BJ (cell line): ENCODE measurements around the gene TNRC6C. TPM values are rescaled to one million over a fixed set of nuclear protein-coding genes. Genes with fewer than 3 reads are reported as not detected.
"Not testable (repeated sequence)": the region's sequence is repeated elsewhere in the genome, so short reads cannot be mapped to it uniquely, and the experiment has no call there.

Experiments used
- CTCF ChIA-PET: fragments of 350-600 bp; formaldehyde crosslinking; extraction: SDS; loops from one replicate; lab custom pipeline; 2021; ENCODE audit warnings: antibody characterized with exemption, inconsistent platforms; lab: Yijun Ruan, JAX
- POLR2A ChIA-PET: fragments of 300-600 bp; sonication (Branson Sonifier 250); formaldehyde crosslinking; extraction: SDS; loops from one replicate; lab custom pipeline; 2021; ENCODE audit warnings: antibody characterized with exemption; lab: Charles Lee
- DNase-seq: peaks from one replicate; pipeline ENCODE4 v3.0.0-alpha.2; 2011; ENCODE audit warnings: low read depth
- H3K27me3 ChIP-seq: 2 replicates; pipeline ENCODE4 v1.6.0; 2011; ENCODE audit warnings: low read length; ENCODE audit not compliant: control insufficient read depth, insufficient read depth
- H3K36me3 ChIP-seq: 2 replicates; pipeline ENCODE4 v1.5.1; 2011; ENCODE audit warnings: low read length; ENCODE audit not compliant: control insufficient read depth, insufficient read depth
- H3K4me3 ChIP-seq: 2 replicates; pipeline ENCODE4 v1.5.1; 2011; ENCODE audit warnings: low read depth, mild to moderate bottlenecking, control low read depth, low read length
- polyA plus RNA-seq: library from polyadenylated mRNA; depleted of rRNA; stranded (reverse); fragments of >200 nt; gene quantifications from 2 replicates; pipeline ENCODE4 v1.2.3, GENCODE V29; 2011
- TF ChIP-seq, protein P1 (sequence below): IDR thresholded peaks from 2 replicates; pipeline ENCODE4 v1.5.1; 2011; ENCODE audit warnings: low read depth, mild to moderate bottlenecking, control low read depth, inconsistent platforms, low read length, moderate library complexity; ENCODE audit not compliant: insufficient read depth

The TNRC6C gene
- polyA plus RNA-seq, 1 experiment: 0.91 TPM

DNA sequence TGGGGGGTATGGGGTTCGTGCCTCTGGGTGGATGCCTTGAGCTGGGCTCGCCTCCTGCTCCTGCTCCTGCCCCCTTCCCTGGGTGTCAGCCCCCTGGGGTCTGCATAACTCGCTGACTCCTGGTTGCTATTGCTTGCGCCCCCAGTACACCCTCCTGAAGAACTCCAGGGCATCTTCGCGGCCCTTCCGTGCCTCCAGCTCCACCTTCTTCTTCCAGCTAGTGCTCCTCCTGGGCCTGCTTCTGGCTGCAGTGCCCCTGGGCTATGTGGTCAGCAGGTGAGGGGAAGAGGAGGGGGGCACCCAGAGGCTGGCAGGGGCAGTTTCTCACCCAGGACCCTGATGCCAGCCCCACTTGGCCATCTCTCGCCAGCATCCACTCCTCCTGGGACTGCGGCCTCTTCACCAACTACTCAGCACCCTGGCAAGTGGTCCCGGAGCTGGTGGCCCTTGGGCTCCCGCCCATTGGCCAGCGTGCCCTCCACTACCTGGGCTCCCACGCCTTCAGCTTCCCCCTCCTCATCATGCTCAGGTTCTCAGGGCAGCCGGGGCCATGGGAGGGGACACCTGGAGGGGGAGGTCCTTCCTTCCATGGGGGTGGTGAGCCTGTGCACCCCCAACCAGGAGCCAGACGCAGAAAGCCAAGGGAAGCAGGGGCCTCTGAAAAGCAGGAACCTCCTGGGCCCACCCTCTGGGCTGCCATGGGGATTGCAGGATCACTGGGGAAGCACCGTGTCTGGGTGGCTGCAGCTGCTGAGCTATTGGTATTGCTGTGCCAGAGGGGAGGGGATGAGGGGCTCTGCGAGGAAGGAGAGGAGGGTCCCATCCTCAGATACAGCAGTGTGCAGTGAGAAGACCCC is 179.9 kb downstream of the TNRC6C start:
- no peak for DNase-seq
- H3K27me3 ChIP-seq: no peaks in the 10 kb centered on the region; the same call in 1 of the 2 replicates
- POLR2A ChIA-PET: no interaction called here
- H3K36me3 ChIP-seq: no peaks in the 10 kb centered on the region
- CTCF ChIA-PET: interaction anchor here (1.1 to 1.8 kb wide), 3 partner anchors 8 to 38 kb away, joined by 3 to 6 read pairs (median 4); partner anchors contain the start of gene TMC8
- TF ChIP-seq, protein P1, sequence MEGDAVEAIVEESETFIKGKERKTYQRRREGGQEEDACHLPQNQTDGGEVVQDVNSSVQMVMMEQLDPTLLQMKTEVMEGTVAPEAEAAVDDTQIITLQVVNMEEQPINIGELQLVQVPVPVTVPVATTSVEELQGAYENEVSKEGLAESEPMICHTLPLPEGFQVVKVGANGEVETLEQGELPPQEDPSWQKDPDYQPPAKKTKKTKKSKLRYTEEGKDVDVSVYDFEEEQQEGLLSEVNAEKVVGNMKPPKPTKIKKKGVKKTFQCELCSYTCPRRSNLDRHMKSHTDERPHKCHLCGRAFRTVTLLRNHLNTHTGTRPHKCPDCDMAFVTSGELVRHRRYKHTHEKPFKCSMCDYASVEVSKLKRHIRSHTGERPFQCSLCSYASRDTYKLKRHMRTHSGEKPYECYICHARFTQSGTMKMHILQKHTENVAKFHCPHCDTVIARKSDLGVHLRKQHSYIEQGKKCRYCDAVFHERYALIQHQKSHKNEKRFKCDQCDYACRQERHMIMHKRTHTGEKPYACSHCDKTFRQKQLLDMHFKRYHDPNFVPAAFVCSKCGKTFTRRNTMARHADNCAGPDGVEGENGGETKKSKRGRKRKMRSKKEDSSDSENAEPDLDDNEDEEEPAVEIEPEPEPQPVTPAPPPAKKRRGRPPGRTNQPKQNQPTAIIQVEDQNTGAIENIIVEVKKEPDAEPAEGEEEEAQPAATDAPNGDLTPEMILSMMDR: no peak
- H3K4me3 ChIP-seq: no peak overlapping the region

DNA sequence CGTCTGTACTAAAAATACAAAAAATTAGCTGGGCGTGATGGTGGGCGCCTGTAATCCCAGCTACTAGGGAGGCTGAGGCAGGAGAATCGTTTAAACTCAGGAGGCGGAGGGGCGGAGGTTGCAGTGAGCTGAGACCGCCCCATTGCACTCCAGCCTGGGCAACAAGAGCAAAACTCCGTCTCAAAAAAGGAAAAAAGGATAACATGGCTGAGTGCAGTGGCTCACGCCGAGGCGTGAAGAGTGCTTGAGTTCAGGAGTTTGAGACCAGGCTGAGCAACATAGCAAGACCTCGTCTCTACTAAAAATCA is 181.3 kb downstream of the TNRC6C start:
- POLR2A ChIA-PET, H3K27me3 ChIP-seq, H3K4me3 ChIP-seq, DNase-seq, H3K36me3 ChIP-seq: not testable (repeated sequence)
- CTCF ChIA-PET: interaction anchor here (0.8 to 1.5 kb wide), 3 partner anchors 27 to 597 kb away, joined by 3 to 5 read pairs (median 3); no protein-coding TSS in a partner anchor

DNA sequence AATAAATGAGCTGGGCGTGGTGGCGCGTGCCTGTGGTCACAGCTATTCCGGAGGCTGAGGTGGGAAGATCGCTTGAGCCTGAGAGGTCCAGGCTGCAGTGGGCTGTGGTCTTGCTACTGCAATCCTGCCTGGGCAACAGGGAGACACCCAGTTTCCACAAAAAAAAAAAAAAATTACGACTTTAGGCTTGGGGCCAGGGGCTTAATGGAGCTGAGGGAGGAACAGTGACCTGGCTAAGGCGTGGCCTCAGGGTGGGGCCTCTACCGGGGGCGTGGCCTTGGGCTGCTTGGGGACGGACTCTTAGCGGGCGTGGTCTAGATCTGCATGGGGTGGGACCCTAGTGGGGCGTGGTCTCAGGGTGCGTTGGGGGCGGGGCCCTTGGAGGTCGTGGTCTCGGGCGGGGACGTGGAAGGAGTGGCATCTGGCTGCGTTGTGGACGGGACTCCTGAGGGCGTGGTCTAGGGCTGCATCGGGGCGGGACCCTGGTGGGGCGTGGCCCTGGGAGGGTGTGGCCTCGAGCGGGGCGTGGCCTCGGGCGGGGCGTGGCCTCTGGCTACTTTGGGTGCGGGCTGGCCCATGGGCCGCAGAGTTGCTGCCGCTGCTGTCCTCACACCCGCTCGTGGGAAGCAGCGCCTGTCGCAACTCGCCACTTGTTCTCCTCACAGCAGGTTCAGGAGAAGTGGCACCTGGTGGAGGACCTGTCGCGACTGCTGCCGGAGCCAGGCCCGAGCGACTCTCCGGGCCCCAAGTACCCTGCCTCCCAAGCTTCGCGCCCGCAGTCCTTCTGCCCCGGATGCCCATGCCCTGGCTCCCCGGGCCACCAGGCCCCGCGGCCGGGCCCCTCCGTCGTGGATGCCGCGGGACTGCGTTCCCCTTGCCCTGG is 181.9 kb downstream of the TNRC6C start:
- POLR2A ChIA-PET: no interaction called here
- Histone ChIP-seq H3K36me3 (no peaks in the 10 kb centered on the region), H3K4me3 (no peak overlapping the region), H3K27me3 (no peaks in the 10 kb centered on the region)
- CTCF ChIA-PET: interaction anchor here (0.6 to 1.5 kb wide), 4 partner anchors 28 to 1763 kb away, joined by 3 to 5 read pairs (median 4); no protein-coding TSS in a partner anchor
- DNase-seq: no peak
- TF ChIP-seq, protein P1: no peak

DNA sequence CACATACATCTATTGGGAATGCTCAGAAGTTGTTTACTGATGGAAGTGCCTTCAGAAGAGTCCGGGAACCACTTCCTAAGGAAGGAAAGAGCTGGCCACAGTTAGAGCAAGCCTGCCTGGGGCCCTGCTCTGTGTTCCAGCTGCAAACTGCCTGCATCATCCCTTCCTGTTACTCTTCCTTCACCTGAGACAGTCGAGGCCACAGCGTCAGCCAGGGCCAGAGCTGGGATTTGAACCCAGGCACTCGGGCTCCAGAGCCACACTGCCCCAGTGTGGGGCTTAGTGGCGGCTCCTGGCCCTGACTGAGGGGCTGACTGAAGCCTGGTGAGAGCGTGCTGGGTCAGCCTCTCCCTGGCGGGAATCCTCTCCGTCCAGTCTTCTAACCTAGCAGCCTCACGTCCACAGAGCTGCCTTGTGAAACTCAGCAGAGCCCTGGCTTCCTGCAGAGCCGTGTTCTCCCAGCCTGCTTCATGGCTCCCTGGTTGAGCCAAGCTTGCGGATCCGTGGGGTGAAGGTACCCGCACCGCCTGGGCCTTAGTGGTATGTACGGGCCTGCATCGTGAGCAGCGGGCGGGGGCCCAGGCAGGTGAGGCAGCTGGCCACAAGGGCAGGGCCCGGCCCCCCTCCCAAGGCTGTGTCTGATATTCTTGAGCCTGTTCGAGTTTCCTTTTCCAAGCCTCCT is 183.1 kb downstream of the TNRC6C start:
- POLR2A ChIA-PET: no interaction called here
- Histone ChIP-seq H3K4me3 (no peak overlapping the region), H3K27me3 (no peaks in the 10 kb centered on the region), H3K36me3 (no peaks in the 10 kb centered on the region)
- CTCF ChIA-PET: interaction anchor here (0.7 kb wide), 1 partner anchor 29 kb away, joined by 3 read pairs; no protein-coding TSS in a partner anchor
- TF ChIP-seq, protein P1: no peak
- no peak for DNase-seq

DNA sequence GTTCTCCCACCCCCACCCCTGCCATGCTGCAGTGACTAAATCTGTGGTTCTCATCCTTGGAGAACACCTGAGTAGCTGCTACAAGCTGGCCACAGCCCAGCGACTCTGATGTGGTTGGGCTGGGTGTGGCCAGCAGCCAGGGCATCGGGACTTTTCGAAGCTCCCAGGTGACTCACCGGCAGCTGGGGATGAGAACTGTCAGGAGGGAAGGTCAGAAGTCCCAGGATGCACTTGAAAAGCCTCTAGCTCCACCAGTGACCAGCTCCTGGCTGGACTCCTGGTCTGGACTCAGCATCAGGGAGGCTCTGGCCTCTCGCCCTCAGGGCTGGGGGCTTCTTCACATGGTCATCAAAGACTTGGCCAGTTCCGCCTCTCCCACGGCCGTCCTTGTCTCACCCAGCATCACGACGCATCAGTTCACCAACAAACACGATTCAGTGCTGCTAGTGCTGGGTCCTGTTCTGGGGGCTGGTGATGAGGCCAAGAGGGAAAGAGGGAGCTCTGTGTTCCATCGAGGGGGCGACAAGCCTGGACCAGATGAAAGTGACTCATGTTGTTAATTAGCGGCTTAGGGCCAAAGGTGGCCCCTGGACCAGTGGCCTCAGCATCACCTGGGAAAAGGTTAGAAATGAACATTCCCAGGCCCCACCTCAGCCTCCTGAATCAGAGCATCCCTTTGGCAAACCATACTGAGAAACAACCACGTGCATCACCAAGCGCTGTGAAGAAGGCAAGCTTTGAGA is 183.8 kb downstream of the TNRC6C start:
- Histone ChIP-seq H3K27me3 (no peaks in the 10 kb centered on the region; the same call in 1 of the 2 replicates), H3K36me3 (no peaks in the 10 kb centered on the region), H3K4me3 (no peak overlapping the region)
- ChIA-PET POLR2A (no interaction called here), CTCF (interaction anchor here (0.7 to 1.5 kb wide), 2 partner anchors 30 to 33 kb away, joined by 3 to 4 read pairs; no protein-coding TSS in a partner anchor)
- TF ChIP-seq, protein P1: no peak
- no peak for DNase-seq
